Tibial artery (tissue), 4 donors: ENCODE measurements around the gene PLGRKT.

Experiments
- DNase-seq, 2 donors: peaks; one replicate each; pipeline ENCODE4 v3.0.0-alpha.2; 2019
- H3K27ac ChIP-seq, 2 donors: fragments of 200-600 bp; sonication (generic) in 1 of 2; 1 replicate in 1 of 2; 2 replicates in 1 of 2; pipeline ENCODE4 v1.5.1; 2018 to 2019; ENCODE audit warnings: mild to moderate bottlenecking in 1 of 2
- H3K27me3 ChIP-seq, 2 donors: fragments of 200-600 bp; sonication (generic) in 1 of 2; one replicate each; pipeline versions ENCODE4 v1.5.1 to v1.6.0; 2016 to 2019
- H3K36me3 ChIP-seq, 3 donors: fragments of 200-600 bp; sonication (generic) in 2 of 3; one replicate each; pipeline ENCODE4 v1.5.1; 2016 to 2019; ENCODE audit warnings: mild to moderate bottlenecking in 2 of 3
- H3K4me1 ChIP-seq, 4 donors: fragments of 200-600 bp; sonication (generic) in 2 of 4; 1 replicate in 3 of 4; 2 replicates in 1 of 4; pipeline ENCODE4 v1.5.1; 2016 to 2019
- H3K4me3 ChIP-seq, 2 donors: fragments of 200-600 bp; sonication (generic) in 1 of 2; 1 replicate in 1 of 2; 2 replicates in 1 of 2; pipeline ENCODE4 v1.5.1; 2018 to 2019; ENCODE audit warnings: mild to moderate bottlenecking in 2 of 2
- H3K9me3 ChIP-seq, 3 donors: fragments of 200-600 bp; sonication (generic) in 1 of 3; one replicate each; pipeline ENCODE4 v1.5.1; 2016 to 2019
- intact Hi-C: fragments of 100-400 bp; cut with DNase I; formaldehyde crosslinking; loops from one replicate; pipeline ENCODE4 v1.15.0; 2023; ENCODE audit warnings: low total_unique reads
- TF ChIP-seq, protein P1 (sequence below), 2 experiments: fragments of 200-600 bp in 1 of 2; fragments of 450-650 bp in 1 of 2; IDR thresholded peaks; one replicate each; pipeline ENCODE4 v1.5.1; 2017 to 2019; ENCODE audit warnings: antibody characterized with exemption in 2 of 2, mild to moderate bottlenecking in 1 of 2, moderate library complexity in 1 of 2

The PLGRKT gene

GRCh38 chr9:5361326-5362010, 76.3 kb downstream of the PLGRKT start:
- no peak for DNase-seq
- intact Hi-C loops = no loop called here

DNA sequence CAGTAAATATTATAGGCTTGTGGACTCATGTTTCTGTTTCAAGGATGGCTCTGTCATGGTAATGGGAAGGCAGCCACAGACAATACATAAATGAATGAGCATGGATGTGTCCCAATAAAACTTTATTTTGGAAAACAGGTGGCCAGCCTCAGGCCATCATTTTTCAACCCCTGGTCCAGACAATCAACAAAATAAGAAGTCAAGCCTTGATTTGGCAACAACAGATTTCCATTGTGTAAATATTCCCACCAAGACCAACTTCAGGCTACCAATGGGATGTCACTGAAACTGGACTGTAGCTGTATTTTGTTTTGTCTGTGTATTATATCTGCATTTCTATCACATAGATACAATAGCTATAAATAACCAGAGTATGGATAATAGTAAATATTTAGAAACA, 77.4 kb downstream of the PLGRKT start:
- TF ChIP-seq, protein P1, sequence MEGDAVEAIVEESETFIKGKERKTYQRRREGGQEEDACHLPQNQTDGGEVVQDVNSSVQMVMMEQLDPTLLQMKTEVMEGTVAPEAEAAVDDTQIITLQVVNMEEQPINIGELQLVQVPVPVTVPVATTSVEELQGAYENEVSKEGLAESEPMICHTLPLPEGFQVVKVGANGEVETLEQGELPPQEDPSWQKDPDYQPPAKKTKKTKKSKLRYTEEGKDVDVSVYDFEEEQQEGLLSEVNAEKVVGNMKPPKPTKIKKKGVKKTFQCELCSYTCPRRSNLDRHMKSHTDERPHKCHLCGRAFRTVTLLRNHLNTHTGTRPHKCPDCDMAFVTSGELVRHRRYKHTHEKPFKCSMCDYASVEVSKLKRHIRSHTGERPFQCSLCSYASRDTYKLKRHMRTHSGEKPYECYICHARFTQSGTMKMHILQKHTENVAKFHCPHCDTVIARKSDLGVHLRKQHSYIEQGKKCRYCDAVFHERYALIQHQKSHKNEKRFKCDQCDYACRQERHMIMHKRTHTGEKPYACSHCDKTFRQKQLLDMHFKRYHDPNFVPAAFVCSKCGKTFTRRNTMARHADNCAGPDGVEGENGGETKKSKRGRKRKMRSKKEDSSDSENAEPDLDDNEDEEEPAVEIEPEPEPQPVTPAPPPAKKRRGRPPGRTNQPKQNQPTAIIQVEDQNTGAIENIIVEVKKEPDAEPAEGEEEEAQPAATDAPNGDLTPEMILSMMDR (IDR thresholded peaks at IDR 0.05) = no peak
- no peaks in the 10 kb centered on the region for H3K27me3 ChIP-seq
- peaks cover 0 to 5% (median 5%) of the 10 kb centered on the region in 3 donors for H3K36me3 ChIP-seq
- no peaks in the 10 kb centered on the region for H3K9me3 ChIP-seq
- intact Hi-C loops = no loop called here
- no peak overlapping the region for H3K27ac ChIP-seq
- H3K4me3 ChIP-seq = no peak overlapping the region
- peaks cover 0 to 15% (median 3%) of the 10 kb centered on the region in 4 donors for H3K4me1 ChIP-seq
- DNase-seq = no peak

More at GRCh38 chr9:5361326-5362010, 76.3 kb downstream of the PLGRKT start:
- Histone ChIP-seq H3K27me3 (no peaks in the 10 kb centered on the region), H3K9me3 (no peaks in the 10 kb centered on the region), H3K27ac (no peak overlapping the region), H3K4me3 (no peak overlapping the region), H3K4me1 (peaks cover 0 to 15% (median 3%) of the 10 kb centered on the region in 4 donors), H3K36me3 (peaks cover 0 to 5% (median 5%) of the 10 kb centered on the region in 3 donors)
- TF ChIP-seq, protein P1 (IDR thresholded peaks at IDR 0.05) = no peak

DNA sequence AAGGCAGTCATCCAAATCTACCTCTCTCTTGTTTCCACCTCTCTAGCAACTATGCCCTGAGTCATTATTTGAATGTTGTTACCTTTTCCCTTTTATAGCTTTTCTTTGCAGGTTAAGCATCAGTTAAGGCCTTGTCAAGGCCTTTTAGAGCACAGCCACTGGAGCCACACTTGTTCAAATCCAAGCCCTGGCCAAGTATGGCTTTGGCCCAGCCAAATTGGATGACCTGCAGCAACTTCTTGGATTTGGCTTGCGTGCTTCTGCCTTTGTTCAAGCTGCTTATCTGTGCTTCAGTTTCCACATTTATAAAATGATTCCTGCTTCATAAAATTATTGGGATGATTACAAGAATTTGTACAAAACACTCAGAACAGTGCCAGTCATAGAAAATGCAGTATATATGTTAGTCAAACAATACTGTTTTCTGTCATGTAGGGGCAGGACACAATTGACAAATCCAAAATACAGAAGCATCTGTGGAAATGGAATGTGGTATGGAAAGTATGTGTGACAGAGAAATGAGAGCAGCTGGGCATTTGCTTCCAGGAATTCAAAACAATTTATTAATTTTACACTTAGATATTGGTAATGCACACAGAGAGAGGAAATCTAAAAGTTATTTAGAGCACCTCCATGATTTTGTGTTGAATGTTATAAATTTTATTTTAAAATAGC, 80.2 kb downstream of the PLGRKT start:
- no peak for DNase-seq
- Histone ChIP-seq H3K9me3 (no peaks in the 10 kb centered on the region), H3K4me3 (no peak overlapping the region), H3K27me3 (no peaks in the 10 kb centered on the region), H3K36me3 (peaks cover 0 to 5% (median 5%) of the 10 kb centered on the region in 3 donors), H3K27ac (no peak overlapping the region), H3K4me1 (peaks cover 0 to 11% (median under 1%) of the 10 kb centered on the region in 4 donors)
- TF ChIP-seq, protein P1 (IDR thresholded peaks at IDR 0.05) = no peak
- intact Hi-C loops = no loop called here

- Histone ChIP-seq H3K27ac (no peak overlapping the region), H3K36me3 (peaks cover 0 to 5% (median 5%) of the 10 kb centered on the region in 3 donors), H3K4me1 (no peaks in the 10 kb centered on the region), H3K9me3 (no peaks in the 10 kb centered on the region), H3K4me3 (no peak overlapping the region), H3K27me3 (no peaks in the 10 kb centered on the region)
- TF ChIP-seq, protein P1 (IDR thresholded peaks at IDR 0.05) = no peak
- intact Hi-C loops = no loop called here
- DNase-seq = no peak
Observed at GRCh38 chr9:5355817-5356216, 81.9 kb downstream of the PLGRKT start.

GRCh38 chr9:5355226-5355625, 82.5 kb downstream of the PLGRKT start:
- Histone ChIP-seq H3K9me3 (no peaks in the 10 kb centered on the region), H3K27me3 (no peaks in the 10 kb centered on the region), H3K36me3 (peaks cover 0 to 5% (median 4%) of the 10 kb centered on the region in 3 donors), H3K4me1 (no peaks in the 10 kb centered on the region), H3K4me3 (no peak overlapping the region), H3K27ac (no peak overlapping the region)
- intact Hi-C loops = no loop called here
- TF ChIP-seq, protein P1 (IDR thresholded peaks at IDR 0.05) = no peak
- no peak for DNase-seq
